HG03520 (cell line): ENCODE measurements around the gene TUT4.

ENCODE experiments used
- ATAC-seq: cut with Tn5 transposase; IDR thresholded peaks from one replicate; pipeline ENCODE4 v1.9.1; 2021; ENCODE audit warnings: mild to moderate bottlenecking, moderate library complexity; ENCODE audit not compliant: unreplicated experiment

Gene TUT4

GRCh38 chr1:52533713-52534112, 19.2 kb downstream of the TUT4 start:
- ATAC-seq: no peak

GRCh38 chr1:52532731-52533327, 20.1 kb downstream of the TUT4 start:
- ATAC-seq: no peak

GRCh38 chr1:52532247-52532646, 20.6 kb downstream of the TUT4 start:
- no peak for ATAC-seq

- ATAC-seq: no peak
Measured at GRCh38 chr1:52531249-52531872, 21.5 kb downstream of the TUT4 start.

GRCh38 chr1:52530563-52531144, 22.2 kb downstream of the TUT4 start:
- no peak for ATAC-seq

- no peak for ATAC-seq
Measured at GRCh38 chr1:52523376-52523775, 29.5 kb downstream of the TUT4 start.

- ATAC-seq: no peak
Measured at GRCh38 chr1:52520148-52520547, 32.7 kb downstream of the TUT4 start.

- ATAC-seq: no peak
Measured at GRCh38 chr1:52518962-52519361, 33.9 kb downstream of the TUT4 start.

- no peak for ATAC-seq
Measured at GRCh38 chr1:52511851-52512615, 40.9 kb downstream of the TUT4 start.

- ATAC-seq: no peak
Measured at GRCh38 chr1:52511439-52511838, 41.5 kb downstream of the TUT4 start.

DNA sequence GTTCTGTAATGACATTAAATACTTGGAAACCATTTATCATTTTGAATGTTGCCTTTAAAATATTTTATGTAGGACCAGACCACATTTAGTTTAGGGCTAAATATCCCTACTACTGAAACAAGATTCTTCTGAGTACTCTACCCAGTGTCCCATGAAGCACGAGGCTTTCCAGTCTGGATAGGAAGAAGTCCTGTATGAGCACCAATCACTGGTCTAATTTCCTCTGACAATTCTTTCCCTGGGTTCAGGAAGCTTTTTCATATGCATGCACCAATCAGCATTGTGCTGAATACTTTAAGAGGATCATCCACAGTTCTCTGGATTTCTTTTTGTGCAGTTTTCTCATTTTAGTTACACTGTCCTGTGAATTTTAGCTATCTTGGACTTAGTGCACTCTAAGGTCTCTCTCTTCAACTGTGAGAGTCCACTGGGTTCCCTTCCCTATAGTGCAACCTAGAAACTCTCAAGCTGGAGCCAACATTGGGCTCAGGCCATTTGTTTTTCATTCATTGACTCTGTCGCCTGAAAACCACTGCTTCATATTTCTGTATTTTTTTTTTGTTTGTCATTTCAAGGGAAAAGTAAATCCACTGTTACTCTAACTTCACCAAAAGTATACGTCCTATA, 45.9 kb downstream of the TUT4 start:
- no peak for ATAC-seq

- no peak for ATAC-seq
Measured at GRCh38 chr1:52506349-52506748, 46.5 kb downstream of the TUT4 start.

GRCh38 chr1:52504720-52505119, 48.2 kb downstream of the TUT4 start:
- no peak for ATAC-seq

DNA sequence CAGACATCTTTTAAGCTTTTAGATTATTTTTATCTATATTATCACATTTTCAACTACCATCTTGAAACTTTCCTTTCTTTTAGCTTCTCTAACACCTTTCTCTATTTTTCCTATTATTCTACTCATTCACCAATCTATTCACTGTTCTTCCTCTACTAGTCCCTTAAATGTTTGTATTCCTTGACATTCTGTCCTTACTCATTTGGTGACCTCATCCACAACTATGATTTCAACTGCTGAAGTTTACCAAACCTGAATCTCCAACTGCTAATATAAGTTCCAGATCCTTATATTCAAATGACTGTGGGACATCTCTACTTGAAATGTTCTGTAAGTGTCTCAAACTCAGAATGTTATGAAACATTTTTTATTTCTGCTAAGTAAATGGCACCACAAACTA, 49.2 kb downstream of the TUT4 start:
- no peak for ATAC-seq

DNA sequence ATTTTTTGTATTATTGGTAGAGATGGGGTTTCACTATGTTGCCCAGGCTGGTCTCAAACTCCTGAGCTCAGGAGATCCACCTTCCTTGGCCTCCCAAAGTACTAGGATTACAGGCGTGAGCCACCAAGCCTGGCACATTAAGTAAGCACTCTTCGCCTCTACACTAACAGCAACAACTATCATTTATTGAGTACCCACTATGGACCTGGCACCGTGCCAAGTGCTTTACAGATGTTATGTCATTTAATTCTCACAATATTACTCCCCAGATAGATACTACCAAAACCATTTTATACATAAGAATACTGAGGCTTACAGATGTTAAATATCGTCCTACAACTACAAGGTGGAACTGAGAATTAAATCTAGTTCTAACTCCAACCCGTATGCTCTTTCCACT, 50.1 kb downstream of the TUT4 start:
- no peak for ATAC-seq

DNA sequence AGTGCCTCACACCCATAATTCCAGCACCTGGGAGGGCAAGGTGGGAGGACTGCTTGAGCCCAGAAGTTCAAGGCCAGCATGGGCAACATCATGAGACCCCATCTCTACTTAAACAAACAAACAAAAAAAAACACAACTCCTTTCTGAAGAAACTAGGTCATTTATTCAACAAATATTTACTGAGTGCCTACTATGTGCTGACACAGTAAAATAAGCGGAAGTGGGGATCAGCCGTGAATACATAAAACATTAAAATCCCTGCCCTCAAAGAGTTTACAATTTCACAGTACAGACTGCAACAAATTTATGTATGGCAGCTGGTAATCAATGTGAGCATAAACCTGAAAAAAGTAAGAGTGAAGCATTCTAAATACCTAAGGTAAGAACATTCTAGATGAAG, 65.3 kb downstream of the TUT4 start:
- no peak for ATAC-seq

DNA sequence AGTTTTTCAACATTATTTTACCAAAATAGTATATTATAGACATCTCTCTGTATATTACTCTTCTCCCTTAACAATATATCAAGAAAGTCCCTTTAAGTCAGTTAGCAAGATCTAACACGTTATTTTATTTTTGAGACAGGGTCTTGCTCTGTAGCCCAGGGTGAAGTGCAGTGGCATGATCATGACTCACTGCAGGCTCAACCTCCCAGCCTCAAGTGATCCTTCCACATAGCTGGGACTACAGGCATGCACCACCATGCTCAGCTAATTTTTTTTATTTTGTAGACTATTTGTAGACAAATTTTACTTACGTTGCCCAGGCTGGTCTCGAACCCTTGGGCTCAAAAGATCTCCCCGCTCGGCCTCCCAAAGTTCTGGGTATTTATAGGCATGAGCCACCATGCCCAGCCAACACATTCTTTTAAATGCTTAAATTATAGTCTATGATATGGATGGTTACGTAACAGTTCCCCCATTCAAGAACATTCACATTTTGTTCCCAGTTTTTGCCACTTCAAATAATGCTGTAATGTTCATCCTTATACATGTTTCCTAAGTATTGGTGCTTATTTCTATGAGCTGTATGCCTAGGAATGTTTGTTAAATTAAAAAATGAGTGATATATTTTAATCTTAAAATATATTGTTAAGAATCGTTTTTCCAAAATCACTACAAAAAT, 70.4 kb downstream of the TUT4 start:
- no peak for ATAC-seq

DNA sequence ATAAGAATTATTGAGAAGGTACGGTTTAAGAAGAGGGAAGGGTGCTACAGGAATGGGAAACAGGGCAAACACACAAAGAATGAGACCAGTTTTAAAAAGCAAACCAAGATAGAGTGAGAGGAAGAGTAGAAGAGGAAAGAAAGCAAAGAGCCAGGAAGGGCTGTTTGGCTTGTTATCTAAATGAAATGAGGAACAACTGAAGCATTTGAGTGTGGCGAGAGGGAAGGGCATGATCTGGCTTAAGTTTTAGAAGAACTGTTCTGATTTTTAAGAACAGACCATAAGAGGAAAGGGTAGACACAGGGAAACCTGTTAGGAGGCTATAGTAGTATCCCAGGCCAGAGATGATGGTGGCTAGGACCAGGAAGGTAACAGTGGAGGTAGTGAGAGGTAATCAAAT, 73.8 kb downstream of the TUT4 start:
- no peak for ATAC-seq

DNA sequence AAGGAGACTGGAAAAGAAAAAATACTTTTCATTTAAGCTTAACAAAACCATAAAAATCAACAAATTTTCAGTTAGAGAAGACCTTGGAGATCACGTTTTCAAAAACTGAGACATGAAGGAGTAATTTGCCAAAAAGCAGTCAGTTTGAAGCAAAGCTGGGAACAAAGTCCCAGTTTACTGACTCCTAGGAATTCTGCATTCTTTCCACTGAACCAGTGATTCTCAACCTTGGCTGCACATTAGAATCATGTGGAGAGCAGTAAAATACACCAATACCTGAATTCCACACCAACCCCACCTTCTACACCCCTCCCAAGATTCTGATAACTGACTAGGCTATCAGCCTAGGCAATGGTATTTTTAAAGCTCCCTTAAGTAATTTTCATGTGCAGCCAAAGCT, 75.0 kb downstream of the TUT4 start:
- ATAC-seq: no peak

DNA sequence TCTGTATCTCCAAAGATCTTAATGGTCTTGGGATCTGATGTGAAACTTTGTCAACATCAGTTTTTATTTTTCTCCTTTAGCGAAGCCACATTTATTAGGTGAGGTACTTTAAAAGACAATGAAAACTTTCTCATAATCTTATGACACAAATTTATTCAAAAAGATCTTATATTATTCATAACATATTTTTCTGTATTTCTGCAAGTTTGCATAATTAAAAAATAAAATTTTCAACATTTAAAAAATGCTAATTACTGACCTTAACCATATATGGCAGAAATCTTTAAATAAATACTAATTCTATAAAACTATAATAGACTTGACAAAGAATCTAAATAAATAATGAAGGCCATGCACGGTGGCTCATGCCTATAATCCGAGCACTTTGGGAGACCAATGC, 75.9 kb downstream of the TUT4 start:
- ATAC-seq: no peak

GRCh38 chr1:52474807-52475206, 78.1 kb downstream of the TUT4 start:
- ATAC-seq: no peak
